Stimulated activated CD4-positive, alpha-beta T cell treated with anti-CD3 and anti-CD28 coated beads, Interleukin-1b, Interleukin-23, amount 100 ng/mL, for 4 hours (primary cell): Measurements from ENCODE around the gene GPR12.
"Not testable (repeated sequence)": the region's sequence is repeated elsewhere in the genome, so short reads cannot be mapped to it uniquely, and the experiment has no call there.

Source experiments
- DNase-seq, 2 donors: peaks; one replicate each; pipeline ENCODE4 v3.0.0-alpha.2; 2020; ENCODE audit warnings: low read depth in 2 of 2

The GPR12 gene

DNA sequence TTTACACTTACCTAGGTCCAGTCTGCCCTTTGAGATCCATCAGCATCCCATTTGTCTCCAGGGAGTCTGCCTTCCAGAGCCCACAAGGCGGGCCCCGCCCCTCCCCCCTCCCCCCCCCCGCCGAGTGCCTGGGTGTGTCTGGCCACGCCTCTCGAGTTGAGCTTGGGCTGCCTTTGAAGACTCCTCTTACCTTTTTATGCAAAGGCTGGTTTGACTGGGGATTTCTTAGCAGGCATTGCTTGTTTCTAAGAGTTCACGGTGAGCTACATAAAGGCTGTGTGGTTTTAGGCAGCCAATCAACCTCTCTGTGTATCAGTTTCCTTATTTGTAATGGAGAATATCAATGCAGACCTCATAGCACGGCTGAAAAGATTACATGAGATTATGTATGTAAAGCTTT, 11.3 kb downstream of the GPR12 start:
- no peak for DNase-seq

DNA sequence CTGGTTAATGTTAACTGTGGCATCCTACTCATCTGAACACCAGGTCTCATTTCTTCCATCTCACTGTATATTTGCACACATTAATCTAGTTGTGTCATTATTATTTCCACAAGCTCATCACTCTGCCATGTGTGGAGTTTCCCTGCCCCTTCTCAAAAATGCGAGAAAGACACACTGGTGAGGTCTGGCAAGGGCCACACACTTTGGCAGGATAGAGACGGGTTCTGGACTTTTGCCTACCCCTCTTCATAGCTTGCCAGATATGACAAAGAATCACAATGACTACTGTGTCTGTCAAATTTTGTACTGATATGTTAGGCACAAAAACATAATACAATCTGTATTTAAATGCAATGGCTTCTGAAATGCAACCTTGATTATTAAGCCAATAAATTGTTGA, 12.9 kb downstream of the GPR12 start:
- DNase-seq, result no peak

GRCh38 chr13:26743971-26744370, 16.6 kb downstream of the GPR12 start:
- DNase-seq, result no peak

DNA sequence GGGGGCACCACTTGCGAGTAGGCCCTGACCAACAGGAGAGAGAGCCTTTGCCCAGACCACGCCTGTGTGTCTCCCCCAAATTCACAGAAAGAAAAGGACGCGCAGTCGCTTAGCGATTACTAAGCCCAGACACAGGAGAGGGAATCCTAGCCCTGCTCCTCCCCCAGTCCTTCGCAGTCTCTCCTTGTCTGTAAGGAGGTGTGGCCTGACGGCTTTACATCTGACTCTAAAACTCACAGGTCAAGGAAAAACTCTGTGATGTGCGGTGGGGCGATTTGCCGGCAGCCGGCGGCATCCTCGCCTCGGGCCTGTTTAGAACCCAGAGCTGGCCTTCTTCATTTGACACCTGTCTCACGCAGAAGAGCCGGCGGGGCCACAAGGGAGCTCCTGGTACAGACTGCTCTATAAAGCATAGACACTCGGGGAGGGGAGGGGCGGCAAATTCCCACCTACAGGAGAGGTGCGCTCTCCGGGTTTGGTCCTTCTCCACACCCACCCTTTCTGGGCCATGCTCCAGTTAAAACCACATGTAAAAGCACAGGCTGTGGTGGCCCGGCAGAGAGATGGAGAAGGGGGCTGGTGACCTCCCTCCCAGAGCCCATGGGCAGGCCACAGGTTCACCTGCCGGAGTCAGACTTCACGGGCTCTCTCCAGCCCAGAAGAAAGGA, 17.8 kb downstream of the GPR12 start:
- DNase-seq, result no peak

GRCh38 chr13:26735677-26736076, 24.9 kb downstream of the GPR12 start:
- DNase-seq, result no peak

GRCh38 chr13:26727633-26728032, 33.0 kb downstream of the GPR12 start:
- no peak for DNase-seq

- DNase-seq, result no peak
These were observed 33.5 kb downstream of the GPR12 start for GRCh38 chr13:26727122-26727521.

- no peak for DNase-seq
These were observed 33.9 kb downstream of the GPR12 start for GRCh38 chr13:26726684-26727083.

DNA sequence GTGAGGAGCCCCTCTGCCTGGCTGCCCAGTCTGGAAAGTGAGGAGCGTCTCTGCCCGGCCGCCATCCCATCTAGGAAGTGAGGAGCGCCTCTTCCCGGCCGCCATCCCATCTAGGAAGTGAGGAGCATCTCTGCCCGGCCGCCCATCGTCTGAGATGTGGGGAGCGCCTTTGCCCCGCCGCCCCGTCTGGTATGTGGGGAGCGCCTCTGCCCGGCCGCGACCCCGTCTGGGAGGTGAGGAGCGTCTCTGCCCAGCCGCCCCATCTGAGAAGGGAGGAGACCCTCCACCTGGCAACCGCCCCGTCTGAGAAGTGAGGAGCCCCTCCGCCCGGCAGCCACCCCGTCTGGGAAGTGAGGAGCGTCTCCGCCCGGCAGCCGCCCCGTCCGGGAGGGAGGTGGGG, 37.0 kb downstream of the GPR12 start:
- not testable (repeated sequence) for DNase-seq

DNA sequence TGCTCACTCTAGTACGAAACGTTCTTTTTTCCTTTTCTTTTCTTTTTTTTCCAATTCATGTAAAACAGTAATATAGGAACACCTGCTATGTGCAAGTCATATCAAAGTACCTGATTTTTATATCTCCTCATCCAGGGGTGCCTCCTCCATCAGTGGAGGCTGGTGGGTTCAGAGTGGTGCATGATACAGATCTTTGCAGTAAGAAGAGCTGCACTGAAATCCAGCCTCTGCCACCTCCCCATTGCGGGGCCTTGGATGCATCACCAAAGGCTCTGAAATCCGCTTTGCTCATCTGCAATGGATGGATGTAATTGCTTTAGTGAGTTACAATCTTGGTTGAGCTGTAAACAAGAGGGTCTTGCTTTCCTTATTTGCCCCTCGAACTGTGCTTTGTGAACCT, 38.3 kb downstream of the GPR12 start:
- no peak for DNase-seq

DNA sequence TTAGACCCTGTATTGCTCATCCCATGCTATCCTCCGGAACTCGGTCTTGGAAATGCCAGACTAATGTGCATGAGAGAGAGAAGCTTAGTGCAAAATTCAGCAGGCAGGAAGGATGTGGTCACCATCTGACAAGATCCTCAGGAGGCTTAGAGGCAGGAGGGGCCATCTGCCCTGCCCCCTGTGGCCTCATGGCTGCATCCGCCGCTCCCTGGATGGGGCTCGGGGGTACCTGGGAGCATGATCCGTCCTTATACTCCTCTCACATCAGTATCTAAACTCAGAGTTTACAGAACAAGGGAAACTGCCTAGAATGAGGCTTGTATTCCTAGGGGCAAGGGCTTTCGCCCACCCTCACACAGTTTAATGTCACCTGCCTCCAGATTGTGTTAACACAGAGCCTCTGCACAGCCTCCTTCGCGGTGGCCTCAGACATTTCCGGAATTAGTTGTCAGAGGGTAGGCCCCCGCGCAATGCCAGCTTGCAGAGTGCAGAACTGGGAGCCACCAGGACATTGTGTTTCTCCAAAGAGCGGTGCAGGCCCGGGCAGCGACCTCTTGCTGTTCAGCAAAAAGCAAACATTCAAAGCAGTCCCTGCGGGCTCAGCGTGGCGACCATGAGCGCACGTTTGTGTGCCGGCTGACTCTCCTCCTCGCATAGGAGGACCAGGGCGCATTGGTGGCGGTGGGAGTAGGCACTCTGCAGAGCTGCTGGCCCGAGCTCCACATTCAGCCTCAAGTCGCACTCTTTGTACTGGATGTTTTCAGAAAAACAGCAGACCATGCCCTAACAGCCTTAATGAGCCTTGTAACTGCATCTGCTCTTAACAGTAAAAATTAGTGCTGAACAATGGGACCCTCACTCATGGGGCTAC, 39.1 kb downstream of the GPR12 start:
- peak in 1 of 2 donors; percentile 11 for DNase-seq

GRCh38 chr13:26719356-26719945, 41.1 kb downstream of the GPR12 start:
- no peak for DNase-seq

DNA sequence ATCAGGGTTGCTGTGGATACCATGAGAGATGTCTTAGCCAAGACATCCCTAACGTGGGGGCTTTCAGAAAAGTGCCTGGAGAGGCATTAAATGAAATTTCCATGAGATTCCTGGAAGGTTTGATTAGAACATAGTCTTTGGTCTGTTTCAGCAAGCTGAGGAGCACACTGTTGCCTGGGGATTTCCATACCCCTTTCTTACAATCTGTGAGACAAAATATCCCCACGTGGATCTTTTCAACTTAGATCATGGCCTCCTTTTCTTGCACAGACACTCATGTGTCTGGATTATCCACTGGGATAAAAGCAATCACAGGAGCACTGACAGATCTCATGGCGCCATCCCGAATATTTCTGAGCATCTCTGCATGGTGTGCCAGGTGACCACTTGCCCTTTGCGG, 41.7 kb downstream of the GPR12 start:
- no peak for DNase-seq

- no peak for DNase-seq
These were observed 42.4 kb downstream of the GPR12 start for GRCh38 chr13:26718146-26718545.

DNA sequence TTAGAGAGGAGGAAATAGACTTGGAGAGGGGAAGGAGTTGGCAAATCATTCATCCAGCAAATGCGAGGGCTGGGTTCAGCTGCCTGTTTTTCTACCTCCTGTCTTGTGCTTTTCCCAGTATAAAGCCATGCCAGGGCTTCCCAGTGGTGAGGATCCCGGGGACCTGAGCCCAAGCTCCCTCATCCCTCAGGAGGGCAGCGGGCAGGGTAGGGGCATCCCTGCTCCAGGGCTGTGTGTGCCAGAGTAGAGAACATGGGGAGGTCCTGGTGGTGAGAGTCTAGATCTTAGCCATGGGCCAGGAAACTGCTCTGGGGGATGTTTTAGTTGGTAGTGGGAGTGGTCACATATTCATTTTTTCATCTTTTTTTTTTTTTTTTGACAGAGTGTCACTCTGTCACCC, 43.6 kb downstream of the GPR12 start:
- DNase-seq, result no peak

DNA sequence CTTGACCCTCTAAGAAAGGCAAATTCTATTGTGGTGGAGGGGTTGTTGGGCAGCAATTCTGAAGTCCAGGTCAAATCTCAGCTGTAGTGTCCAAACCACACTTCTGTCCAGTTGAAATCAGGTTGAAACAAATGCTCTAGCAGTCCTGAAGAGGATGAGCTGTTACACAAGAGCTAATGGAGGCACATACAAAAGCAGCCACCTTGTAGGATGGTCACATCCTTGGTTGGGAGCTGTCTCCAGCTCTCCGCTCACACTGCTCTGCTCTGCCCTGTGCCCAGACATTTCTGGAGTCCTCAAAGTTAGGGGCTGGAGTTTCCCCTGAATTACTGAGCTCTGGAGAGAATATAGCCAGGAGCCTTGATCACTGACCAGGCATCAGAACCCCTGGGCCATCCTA, 47.2 kb downstream of the GPR12 start:
- no peak for DNase-seq

GRCh38 chr13:26711211-26711610, 49.4 kb downstream of the GPR12 start:
- DNase-seq, result no peak

- no peak for DNase-seq
These were observed 50.4 kb downstream of the GPR12 start for GRCh38 chr13:26710166-26710565.

DNA sequence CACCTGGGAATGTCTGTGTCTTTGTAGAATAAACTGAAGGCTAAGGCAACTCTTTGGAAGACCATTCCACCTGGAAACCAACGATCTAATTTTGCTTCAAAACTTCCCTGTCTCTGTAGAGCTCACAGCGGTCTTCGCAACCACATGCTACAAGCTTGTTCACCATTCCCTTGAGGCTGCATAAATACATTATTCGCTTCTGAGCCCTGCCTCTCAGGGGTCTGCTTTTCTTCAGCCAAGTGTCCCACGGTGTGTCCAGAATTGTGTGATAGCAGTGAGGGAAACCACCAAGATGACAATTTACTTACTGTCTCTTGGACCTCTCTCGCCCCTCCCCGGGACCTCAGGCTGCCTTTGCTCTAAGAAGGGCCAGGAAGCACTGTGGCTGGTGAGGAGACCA, 51.1 kb downstream of the GPR12 start:
- no peak for DNase-seq

GRCh38 chr13:26708007-26708297, 52.6 kb downstream of the GPR12 start:
- DNase-seq, result no peak

- DNase-seq, result no peak
These were observed 53.2 kb downstream of the GPR12 start for GRCh38 chr13:26707122-26708006.

DNA sequence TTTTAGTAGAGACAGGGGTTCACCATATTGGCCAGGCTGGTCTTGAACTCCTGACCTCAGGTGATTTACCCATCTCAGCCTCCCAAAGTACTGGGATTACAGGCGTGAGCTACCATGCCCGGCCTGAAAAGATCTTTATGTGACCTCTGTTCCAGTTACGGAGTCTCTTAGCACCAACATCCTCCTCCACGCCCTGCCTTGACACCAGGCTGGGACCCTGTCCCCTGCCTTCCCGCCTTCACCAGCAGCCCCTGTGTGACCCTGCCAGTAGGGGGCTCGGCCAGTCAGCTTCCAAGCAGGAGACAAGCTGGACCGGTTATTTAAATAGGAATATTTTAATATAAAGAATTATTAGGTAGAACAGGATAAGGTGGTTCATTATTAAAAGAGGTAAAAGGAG, 54.2 kb downstream of the GPR12 start:
- no peak for DNase-seq
